Measurements from ENCODE around the gene AFF2.

DNA sequence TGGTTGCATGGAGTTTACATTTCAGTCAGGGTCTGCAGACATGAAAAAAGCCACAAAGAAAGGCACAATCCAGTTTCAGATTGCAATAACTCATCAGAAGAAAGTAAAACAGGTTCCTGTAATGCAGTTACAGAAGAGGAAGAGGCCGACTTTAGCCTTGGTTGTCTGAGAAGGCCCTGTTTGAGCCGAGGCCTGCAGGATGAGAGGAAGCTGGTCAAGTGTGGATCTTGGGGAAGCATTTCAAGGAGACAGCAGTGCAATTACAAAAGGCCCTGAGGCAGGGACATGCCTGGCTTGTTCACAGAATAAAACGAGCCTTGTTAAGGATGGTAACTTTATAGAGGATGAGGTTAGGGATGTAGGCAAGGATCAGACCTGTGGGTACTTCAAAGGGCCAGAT lies 62.4 kb downstream of the AFF2 start:
- no peak for TF ChIP-seq POLR2A (IDR thresholded peaks at IDR 0.05; ENCODE audit: borderline replicate concordance, extremely low read depth, insufficient read depth, insufficient read length)
- no peak for TF ChIP-seq EZH2phosphoT487 (IDR thresholded peaks at IDR 0.05; ENCODE audit: borderline replicate concordance)
- TF ChIP-seq, protein P1, sequence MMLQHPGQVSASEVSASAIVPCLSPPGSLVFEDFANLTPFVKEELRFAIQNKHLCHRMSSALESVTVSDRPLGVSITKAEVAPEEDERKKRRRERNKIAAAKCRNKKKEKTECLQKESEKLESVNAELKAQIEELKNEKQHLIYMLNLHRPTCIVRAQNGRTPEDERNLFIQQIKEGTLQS (IDR thresholded peaks at IDR 0.05) = no peak
- TF ChIP-seq, protein P2, sequence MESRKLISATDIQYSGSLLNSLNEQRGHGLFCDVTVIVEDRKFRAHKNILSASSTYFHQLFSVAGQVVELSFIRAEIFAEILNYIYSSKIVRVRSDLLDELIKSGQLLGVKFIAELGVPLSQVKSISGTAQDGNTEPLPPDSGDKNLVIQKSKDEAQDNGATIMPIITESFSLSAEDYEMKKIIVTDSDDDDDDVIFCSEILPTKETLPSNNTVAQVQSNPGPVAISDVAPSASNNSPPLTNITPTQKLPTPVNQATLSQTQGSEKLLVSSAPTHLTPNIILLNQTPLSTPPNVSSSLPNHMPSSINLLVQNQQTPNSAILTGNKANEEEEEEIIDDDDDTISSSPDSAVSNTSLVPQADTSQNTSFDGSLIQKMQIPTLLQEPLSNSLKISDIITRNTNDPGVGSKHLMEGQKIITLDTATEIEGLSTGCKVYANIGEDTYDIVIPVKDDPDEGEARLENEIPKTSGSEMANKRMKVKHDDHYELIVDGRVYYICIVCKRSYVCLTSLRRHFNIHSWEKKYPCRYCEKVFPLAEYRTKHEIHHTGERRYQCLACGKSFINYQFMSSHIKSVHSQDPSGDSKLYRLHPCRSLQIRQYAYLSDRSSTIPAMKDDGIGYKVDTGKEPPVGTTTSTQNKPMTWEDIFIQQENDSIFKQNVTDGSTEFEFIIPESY (IDR thresholded peaks at IDR 0.05; ENCODE audit: extremely low read depth, insufficient replicate concordance, low read length) = no peak
- no peak for TF ChIP-seq ELF1 (IDR thresholded peaks at IDR 0.05; ENCODE audit: borderline replicate concordance, low read depth)
- TF ChIP-seq, protein P3, sequence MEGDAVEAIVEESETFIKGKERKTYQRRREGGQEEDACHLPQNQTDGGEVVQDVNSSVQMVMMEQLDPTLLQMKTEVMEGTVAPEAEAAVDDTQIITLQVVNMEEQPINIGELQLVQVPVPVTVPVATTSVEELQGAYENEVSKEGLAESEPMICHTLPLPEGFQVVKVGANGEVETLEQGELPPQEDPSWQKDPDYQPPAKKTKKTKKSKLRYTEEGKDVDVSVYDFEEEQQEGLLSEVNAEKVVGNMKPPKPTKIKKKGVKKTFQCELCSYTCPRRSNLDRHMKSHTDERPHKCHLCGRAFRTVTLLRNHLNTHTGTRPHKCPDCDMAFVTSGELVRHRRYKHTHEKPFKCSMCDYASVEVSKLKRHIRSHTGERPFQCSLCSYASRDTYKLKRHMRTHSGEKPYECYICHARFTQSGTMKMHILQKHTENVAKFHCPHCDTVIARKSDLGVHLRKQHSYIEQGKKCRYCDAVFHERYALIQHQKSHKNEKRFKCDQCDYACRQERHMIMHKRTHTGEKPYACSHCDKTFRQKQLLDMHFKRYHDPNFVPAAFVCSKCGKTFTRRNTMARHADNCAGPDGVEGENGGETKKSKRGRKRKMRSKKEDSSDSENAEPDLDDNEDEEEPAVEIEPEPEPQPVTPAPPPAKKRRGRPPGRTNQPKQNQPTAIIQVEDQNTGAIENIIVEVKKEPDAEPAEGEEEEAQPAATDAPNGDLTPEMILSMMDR (IDR thresholded peaks at IDR 0.05 in 2 of 3, conservative IDR thresholded peaks at IDR 0.05 in 1 of 3; ENCODE audit: borderline replicate concordance in 1 of 3, insufficient read depth in 1 of 3, low read depth in 2 of 3, low read length in 2 of 3) = no peak
- no peak for TF ChIP-seq SIN3A (IDR thresholded peaks at IDR 0.05; ENCODE audit: low read depth)
- TF ChIP-seq, protein P4, sequence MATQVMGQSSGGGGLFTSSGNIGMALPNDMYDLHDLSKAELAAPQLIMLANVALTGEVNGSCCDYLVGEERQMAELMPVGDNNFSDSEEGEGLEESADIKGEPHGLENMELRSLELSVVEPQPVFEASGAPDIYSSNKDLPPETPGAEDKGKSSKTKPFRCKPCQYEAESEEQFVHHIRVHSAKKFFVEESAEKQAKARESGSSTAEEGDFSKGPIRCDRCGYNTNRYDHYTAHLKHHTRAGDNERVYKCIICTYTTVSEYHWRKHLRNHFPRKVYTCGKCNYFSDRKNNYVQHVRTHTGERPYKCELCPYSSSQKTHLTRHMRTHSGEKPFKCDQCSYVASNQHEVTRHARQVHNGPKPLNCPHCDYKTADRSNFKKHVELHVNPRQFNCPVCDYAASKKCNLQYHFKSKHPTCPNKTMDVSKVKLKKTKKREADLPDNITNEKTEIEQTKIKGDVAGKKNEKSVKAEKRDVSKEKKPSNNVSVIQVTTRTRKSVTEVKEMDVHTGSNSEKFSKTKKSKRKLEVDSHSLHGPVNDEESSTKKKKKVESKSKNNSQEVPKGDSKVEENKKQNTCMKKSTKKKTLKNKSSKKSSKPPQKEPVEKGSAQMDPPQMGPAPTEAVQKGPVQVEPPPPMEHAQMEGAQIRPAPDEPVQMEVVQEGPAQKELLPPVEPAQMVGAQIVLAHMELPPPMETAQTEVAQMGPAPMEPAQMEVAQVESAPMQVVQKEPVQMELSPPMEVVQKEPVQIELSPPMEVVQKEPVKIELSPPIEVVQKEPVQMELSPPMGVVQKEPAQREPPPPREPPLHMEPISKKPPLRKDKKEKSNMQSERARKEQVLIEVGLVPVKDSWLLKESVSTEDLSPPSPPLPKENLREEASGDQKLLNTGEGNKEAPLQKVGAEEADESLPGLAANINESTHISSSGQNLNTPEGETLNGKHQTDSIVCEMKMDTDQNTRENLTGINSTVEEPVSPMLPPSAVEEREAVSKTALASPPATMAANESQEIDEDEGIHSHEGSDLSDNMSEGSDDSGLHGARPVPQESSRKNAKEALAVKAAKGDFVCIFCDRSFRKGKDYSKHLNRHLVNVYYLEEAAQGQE (IDR thresholded peaks at IDR 0.05; ENCODE audit: low read depth) = no peak
- no peak for TF ChIP-seq CEBPB (IDR thresholded peaks at IDR 0.05; ENCODE audit: low read depth)
- TF ChIP-seq POLR2AphosphoS5 (IDR thresholded peaks at IDR 0.05; ENCODE audit: low read depth, low read length) = no peak
- TF ChIP-seq SRF (IDR thresholded peaks at IDR 0.05; ENCODE audit: low read depth) = no peak
- no peak for TF ChIP-seq EZH2 (IDR thresholded peaks at IDR 0.05)

All from HCT116 (cell line).